ENCODE data around the gene PRL.

PRL gene

GRCh38 chr6:22318404-22318803 is 21.6 kb upstream of the PRL start:
- in situ Hi-C loops (cut with MboI; ENCODE audit: low sequenced_read_pairs): no loop called here
- Histone ChIP-seq H3K27me3 (ENCODE audit: low read depth) (no peaks in the 10 kb centered on the region), H3K9me3 (peaks cover 9% of the 10 kb centered on the region; the same call in 1 of the 2 replicates), H3K4me3 (no peak overlapping the region), H3K4me1 (peaks cover 11% of the 10 kb centered on the region), H3K36me3 (replicated peaks) (no peaks in the 10 kb centered on the region)
- no peak for DNase-seq (ENCODE audit: low spot score in 2 of 2)

- H3K9me3 ChIP-seq: peaks cover 12% of the 10 kb centered on the region; the same call in 1 of the 2 replicates
- H3K27me3 ChIP-seq (ENCODE audit: low read depth): no peaks in the 10 kb centered on the region
- in situ Hi-C loops (cut with MboI; ENCODE audit: low sequenced_read_pairs): no loop called here
Measured at GRCh38 chr6:22313796-22314195, 17.0 kb upstream of the PRL start.

GRCh38 chr6:22308939-22309338 is 12.1 kb upstream of the PRL start:
- in situ Hi-C loops (cut with MboI; ENCODE audit: low sequenced_read_pairs): no loop called here
- Histone ChIP-seq H3K9me3 (peaks cover 7% of the 10 kb centered on the region; the same call in 1 of the 2 replicates), H3K4me1 (peaks cover 3% of the 10 kb centered on the region; the same call in 1 of the 2 replicates), H3K36me3 (replicated peaks) (no peaks in the 10 kb centered on the region), H3K27me3 (ENCODE audit: low read depth) (no peaks in the 10 kb centered on the region), H3K4me3 (no peak overlapping the region)
- no peak for DNase-seq (ENCODE audit: low spot score in 2 of 2)

More at GRCh38 chr6:22313796-22314195, 17.0 kb upstream of the PRL start:
- DNase-seq (ENCODE audit: low spot score in 2 of 2): peak; percentile 43 to 57
- Histone ChIP-seq H3K4me1 (peaks cover 11% of the 10 kb centered on the region), H3K36me3 (replicated peaks) (no peaks in the 10 kb centered on the region), H3K4me3 (no peak overlapping the region)

- in situ Hi-C loops (cut with MboI; ENCODE audit: low sequenced_read_pairs): no loop called here
- no peaks in the 10 kb centered on the region for H3K27me3 ChIP-seq (ENCODE audit: low read depth)
- H3K9me3 ChIP-seq: no peaks in the 10 kb centered on the region
- no peak overlapping the region for H3K4me3 ChIP-seq
- H3K4me1 ChIP-seq: peaks cover 12% of the 10 kb centered on the region
- H3K36me3 ChIP-seq (replicated peaks): no peaks in the 10 kb centered on the region
- no peak for DNase-seq (ENCODE audit: low spot score in 2 of 2)
Measured at GRCh38 chr6:22306741-22307466, 10.1 kb upstream of the PRL start.

GRCh38 chr6:22302838-22303237 is 6.0 kb upstream of the PRL start:
- peaks cover 26% of the 10 kb centered on the region for H3K4me1 ChIP-seq
- in situ Hi-C loops (cut with MboI; ENCODE audit: low sequenced_read_pairs): no loop called here
- DNase-seq (ENCODE audit: low spot score in 2 of 2): no peak
- H3K27me3 ChIP-seq (ENCODE audit: low read depth): no peaks in the 10 kb centered on the region
- H3K4me3 ChIP-seq: no peak overlapping the region
- H3K9me3 ChIP-seq: no peaks in the 10 kb centered on the region
- H3K36me3 ChIP-seq (replicated peaks): no peaks in the 10 kb centered on the region

GRCh38 chr6:22300273-22300998 is 3.6 kb upstream of the PRL start:
- H3K36me3 ChIP-seq (replicated peaks): no peaks in the 10 kb centered on the region
- H3K27me3 ChIP-seq (ENCODE audit: low read depth): no peaks in the 10 kb centered on the region
- H3K9me3 ChIP-seq: no peaks in the 10 kb centered on the region
- in situ Hi-C loops (cut with MboI; ENCODE audit: low sequenced_read_pairs): no loop called here
- peak in 1 of 2 experiments; percentile 51 for DNase-seq (ENCODE audit: low spot score in 2 of 2)
- H3K4me3 ChIP-seq: no peak overlapping the region
- peaks cover 26% of the 10 kb centered on the region for H3K4me1 ChIP-seq

- no peak overlapping the region for H3K4me3 ChIP-seq
- in situ Hi-C loops (cut with MboI; ENCODE audit: low sequenced_read_pairs): no loop called here
- no peaks in the 10 kb centered on the region for H3K36me3 ChIP-seq (replicated peaks)
- H3K4me1 ChIP-seq: peaks cover 26% of the 10 kb centered on the region
- H3K9me3 ChIP-seq: no peaks in the 10 kb centered on the region
- DNase-seq (ENCODE audit: low spot score in 2 of 2): no peak
- no peaks in the 10 kb centered on the region for H3K27me3 ChIP-seq (ENCODE audit: low read depth)
Measured at GRCh38 chr6:22298475-22298890, 1.6 kb upstream of the PRL start.

- in situ Hi-C loops (cut with MboI; ENCODE audit: low sequenced_read_pairs): no loop called here
- no peak overlapping the region for H3K4me3 ChIP-seq
Measured at GRCh38 chr6:22296067-22296466, 769 bp downstream of the PRL start.

GRCh38 chr6:22295145-22295544 is 1.7 kb downstream of the PRL start:
- Histone ChIP-seq H3K27me3 (ENCODE audit: low read depth) (no peaks in the 10 kb centered on the region), H3K9me3 (no peaks in the 10 kb centered on the region), H3K4me1 (peaks cover 2% of the 10 kb centered on the region), H3K4me3 (no peak overlapping the region), H3K36me3 (replicated peaks) (no peaks in the 10 kb centered on the region)
- no peak for DNase-seq (ENCODE audit: low spot score in 2 of 2)
- in situ Hi-C loops (cut with MboI; ENCODE audit: low sequenced_read_pairs): no loop called here

More at GRCh38 chr6:22296067-22296466, 769 bp downstream of the PRL start:
- H3K9me3 ChIP-seq: no peaks in the 10 kb centered on the region
- DNase-seq (ENCODE audit: low spot score in 2 of 2): no peak
- H3K27me3 ChIP-seq (ENCODE audit: low read depth): no peaks in the 10 kb centered on the region
- no peaks in the 10 kb centered on the region for H3K36me3 ChIP-seq (replicated peaks)
- peaks cover 11% of the 10 kb centered on the region for H3K4me1 ChIP-seq

- H3K4me3 ChIP-seq: no peak overlapping the region
- in situ Hi-C loops (cut with MboI; ENCODE audit: low sequenced_read_pairs): no loop called here
- no peaks in the 10 kb centered on the region for H3K27me3 ChIP-seq (ENCODE audit: low read depth)
- DNase-seq (ENCODE audit: low spot score in 2 of 2): no peak
- H3K9me3 ChIP-seq: no peaks in the 10 kb centered on the region
- H3K36me3 ChIP-seq (replicated peaks): no peaks in the 10 kb centered on the region
- H3K4me1 ChIP-seq: no peaks in the 10 kb centered on the region
Measured at GRCh38 chr6:22294301-22294700, 2.5 kb downstream of the PRL start.

GRCh38 chr6:22290045-22290444 is 6.8 kb downstream of the PRL start:
- Histone ChIP-seq H3K9me3 (no peaks in the 10 kb centered on the region), H3K36me3 (replicated peaks) (no peaks in the 10 kb centered on the region), H3K27me3 (ENCODE audit: low read depth) (no peaks in the 10 kb centered on the region), H3K4me1 (no peaks in the 10 kb centered on the region), H3K4me3 (no peak overlapping the region)
- DNase-seq (ENCODE audit: low spot score in 2 of 2): no peak
- in situ Hi-C loops (cut with MboI; ENCODE audit: low sequenced_read_pairs): no loop called here

GRCh38 chr6:22288721-22289120 is 8.1 kb downstream of the PRL start:
- no peaks in the 10 kb centered on the region for H3K4me1 ChIP-seq
- H3K4me3 ChIP-seq: no peak overlapping the region
- no peak for DNase-seq (ENCODE audit: low spot score in 2 of 2)
- no peaks in the 10 kb centered on the region for H3K9me3 ChIP-seq
- no peaks in the 10 kb centered on the region for H3K36me3 ChIP-seq (replicated peaks)
- in situ Hi-C loops (cut with MboI; ENCODE audit: low sequenced_read_pairs): no loop called here
- no peaks in the 10 kb centered on the region for H3K27me3 ChIP-seq (ENCODE audit: low read depth)

- Histone ChIP-seq H3K36me3 (replicated peaks) (no peaks in the 10 kb centered on the region), H3K4me1 (no peaks in the 10 kb centered on the region), H3K9me3 (no peaks in the 10 kb centered on the region), H3K4me3 (no peak overlapping the region), H3K27me3 (ENCODE audit: low read depth) (no peaks in the 10 kb centered on the region)
- no peak for DNase-seq (ENCODE audit: low spot score in 2 of 2)
- in situ Hi-C loops (cut with MboI; ENCODE audit: low sequenced_read_pairs): no loop called here
Measured at GRCh38 chr6:22284666-22285065, 12.2 kb downstream of the PRL start.

GRCh38 chr6:22281341-22282085 is 15.3 kb downstream of the PRL start:
- Histone ChIP-seq H3K36me3 (replicated peaks) (no peaks in the 10 kb centered on the region), H3K9me3 (no peaks in the 10 kb centered on the region), H3K4me1 (no peaks in the 10 kb centered on the region), H3K27me3 (ENCODE audit: low read depth) (no peaks in the 10 kb centered on the region), H3K4me3 (no peak overlapping the region)
- in situ Hi-C loops (cut with MboI; ENCODE audit: low sequenced_read_pairs): no loop called here
- DNase-seq (ENCODE audit: low spot score in 2 of 2): no peak

Data from HAP-1 (cell line).